NCI-H2227 (cell line): ENCODE measurements around the gene SMYD4.
"Not testable (repeated sequence)": the region's sequence is repeated elsewhere in the genome, so short reads cannot be mapped to it uniquely, and the experiment has no call there.

ENCODE experiments used
- DNase-seq: peaks from one replicate; lab custom pipeline; 2025; ENCODE audit not compliant: unreplicated experiment; lab: John Stamatoyannopoulos, UW

The SMYD4 gene, protein sequence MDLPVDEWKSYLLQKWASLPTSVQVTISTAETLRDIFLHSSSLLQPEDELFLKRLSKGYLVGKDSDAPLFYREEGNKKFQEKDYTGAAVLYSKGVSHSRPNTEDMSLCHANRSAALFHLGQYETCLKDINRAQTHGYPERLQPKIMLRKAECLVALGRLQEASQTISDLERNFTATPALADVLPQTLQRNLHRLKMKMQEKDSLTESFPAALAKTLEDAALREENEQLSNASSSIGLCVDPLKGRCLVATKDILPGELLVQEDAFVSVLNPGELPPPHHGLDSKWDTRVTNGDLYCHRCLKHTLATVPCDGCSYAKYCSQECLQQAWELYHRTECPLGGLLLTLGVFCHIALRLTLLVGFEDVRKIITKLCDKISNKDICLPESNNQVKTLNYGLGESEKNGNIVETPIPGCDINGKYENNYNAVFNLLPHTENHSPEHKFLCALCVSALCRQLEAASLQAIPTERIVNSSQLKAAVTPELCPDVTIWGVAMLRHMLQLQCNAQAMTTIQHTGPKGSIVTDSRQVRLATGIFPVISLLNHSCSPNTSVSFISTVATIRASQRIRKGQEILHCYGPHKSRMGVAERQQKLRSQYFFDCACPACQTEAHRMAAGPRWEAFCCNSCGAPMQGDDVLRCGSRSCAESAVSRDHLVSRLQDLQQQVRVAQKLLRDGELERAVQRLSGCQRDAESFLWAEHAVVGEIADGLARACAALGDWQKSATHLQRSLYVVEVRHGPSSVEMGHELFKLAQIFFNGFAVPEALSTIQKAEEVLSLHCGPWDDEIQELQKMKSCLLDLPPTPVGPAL

DNA sequence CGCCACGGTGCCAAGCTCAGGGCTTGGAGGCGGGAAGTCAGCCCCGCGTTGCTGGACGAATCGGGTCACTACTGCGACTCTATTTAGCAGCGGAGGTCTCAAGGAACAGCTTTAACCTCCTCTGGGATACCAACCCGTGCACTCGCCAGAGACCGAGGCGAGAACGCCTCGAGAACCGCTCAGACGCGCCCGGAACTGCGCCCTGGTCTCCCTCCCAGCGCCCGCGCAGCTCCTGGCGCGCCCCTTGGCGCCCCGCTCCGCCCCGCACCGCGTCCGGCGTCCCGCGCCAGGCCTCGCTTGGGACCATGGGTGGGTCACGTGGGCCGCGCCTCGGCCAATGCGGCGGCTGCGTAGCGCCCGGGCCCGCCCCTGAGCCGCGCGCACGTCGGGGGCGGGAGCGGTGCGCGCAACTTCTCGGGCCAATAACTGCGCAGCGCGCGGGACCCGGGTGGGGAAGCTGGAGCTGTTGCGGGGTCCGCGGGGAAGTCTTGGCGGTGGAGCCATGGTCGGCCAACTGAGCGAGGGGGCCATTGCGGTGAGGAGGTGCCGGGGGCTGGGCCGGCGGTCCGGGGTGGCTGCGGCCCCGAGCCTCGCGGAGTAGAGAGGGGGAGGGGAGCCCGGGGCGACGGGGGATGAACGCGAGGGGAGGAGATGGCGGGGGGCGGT is at the start of gene SMYD4, which contains the start of gene RPA1:
Gene SMYD4 (minus strand): TSS at position 311 of the 666 bp plus-strand sequence. CDS start 1,908 bp downstream, outside the sequence.
Gene RPA1 (plus strand): TSS at position 414 of the 666 bp plus-strand sequence. CDS start 89 bp downstream, at position 503.
- DNase-seq = peak; percentile 90

DNA sequence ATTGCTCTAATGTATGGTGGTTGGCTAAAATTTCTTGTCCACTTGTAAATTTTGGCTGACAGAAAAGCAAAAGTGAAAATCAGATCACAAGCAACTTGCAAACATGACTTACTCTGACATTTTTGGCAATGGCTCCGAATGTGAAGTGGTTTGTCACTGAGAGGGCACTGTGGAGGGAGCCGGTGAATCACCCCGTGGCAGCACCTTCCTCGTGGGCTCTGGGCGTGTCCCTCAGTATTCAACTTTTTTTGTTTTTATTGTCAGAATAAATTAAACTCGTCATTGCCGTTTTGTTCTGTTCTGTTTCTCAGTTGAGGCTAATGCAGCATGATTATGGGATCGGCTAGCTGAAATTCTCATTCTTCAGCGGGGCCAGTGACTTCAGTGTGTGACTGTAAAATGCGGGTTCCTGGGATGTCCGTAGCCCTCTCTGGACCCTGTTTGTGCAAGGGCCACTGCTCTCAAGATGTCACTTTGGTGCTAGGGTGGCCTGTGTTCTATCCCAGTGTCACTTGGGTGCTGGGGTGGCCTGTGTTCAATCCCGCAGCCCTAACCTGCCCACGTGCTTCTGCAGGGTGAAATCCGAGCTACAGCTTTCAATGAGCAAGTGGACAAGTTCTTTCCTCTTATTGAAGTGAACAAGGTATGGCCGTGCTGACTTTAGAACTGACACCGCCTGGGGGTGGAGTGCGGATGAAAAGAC is 48.9 kb upstream of the SMYD4 start:
- no peak for DNase-seq

DNA sequence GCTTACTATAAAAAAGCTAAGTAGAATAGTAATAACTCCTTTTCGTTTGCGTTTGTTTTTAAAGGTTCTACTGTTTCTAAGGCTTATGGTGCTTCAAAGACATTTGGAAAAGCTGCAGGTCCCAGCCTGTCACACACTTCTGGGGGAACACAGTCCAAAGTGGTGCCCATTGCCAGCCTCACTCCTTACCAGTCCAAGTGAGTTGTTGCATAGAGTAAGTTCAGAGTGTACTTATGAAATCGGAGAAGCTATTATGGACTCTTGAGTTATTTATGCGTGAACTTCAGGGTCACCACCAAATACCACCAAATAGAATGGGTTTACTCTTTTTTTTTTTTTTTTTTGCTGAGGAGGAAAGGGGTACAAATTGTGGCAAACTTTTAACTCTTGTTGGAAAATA is 45.9 kb upstream of the SMYD4 start:
- DNase-seq = no peak

DNA sequence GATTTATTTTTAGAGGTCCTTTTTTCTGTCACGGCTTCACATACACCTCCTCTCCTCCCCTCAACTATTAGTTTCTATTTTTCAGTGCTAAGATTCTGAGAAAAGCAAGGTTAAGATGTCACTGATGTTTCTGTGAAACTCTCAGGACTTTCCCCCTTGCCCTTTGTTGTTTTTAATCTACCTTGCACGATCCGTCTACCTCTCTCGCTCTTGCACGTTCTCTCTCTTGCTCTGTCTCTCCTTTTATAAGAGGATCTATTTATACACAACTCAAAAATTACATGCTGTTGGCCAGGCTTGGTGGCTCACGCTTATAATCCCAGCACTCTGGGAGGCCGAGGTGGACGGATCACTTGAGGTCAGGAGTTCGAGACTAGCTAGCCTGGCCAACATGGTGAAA is 43.7 kb upstream of the SMYD4 start:
- no peak for DNase-seq

DNA sequence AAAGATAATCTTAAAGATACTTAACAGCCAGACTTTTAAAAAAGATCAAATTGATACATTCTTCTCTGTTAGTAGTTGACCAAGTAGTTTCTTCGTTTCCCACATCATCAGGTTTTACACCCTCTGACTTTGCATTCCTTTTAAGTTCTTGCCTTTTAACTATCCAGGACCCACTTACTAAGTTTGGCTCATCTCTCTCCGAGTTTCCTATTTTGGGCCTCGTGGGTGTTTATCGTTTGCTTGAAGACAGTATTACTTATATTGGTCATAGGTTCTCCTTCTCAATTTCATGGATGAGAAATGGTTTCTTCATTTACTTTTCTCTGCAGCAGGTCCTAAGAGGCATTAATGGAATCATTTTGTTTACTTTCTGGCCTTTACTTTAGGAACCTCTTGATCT is 43.3 kb upstream of the SMYD4 start:
- DNase-seq = no peak

DNA sequence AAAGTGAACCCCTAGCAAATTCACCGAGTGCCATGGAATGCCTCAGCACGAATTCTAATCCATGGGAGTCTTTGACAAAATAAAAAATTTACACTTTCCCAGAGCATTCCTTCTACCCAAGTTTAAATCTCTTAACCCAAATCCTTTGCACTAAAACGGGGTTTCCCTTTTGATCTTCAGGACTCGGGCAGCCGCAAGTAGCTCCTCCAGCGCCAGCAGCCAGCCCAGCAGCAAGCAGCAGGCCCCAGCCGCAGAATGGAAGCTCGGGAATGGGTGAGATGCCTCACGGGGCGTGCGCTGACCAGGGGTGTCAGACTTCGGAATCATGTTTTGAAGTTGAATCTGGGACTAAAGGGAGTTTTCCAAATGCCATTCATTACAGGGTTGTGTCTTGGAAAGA is 42.6 kb upstream of the SMYD4 start:
- DNase-seq = no peak

DNA sequence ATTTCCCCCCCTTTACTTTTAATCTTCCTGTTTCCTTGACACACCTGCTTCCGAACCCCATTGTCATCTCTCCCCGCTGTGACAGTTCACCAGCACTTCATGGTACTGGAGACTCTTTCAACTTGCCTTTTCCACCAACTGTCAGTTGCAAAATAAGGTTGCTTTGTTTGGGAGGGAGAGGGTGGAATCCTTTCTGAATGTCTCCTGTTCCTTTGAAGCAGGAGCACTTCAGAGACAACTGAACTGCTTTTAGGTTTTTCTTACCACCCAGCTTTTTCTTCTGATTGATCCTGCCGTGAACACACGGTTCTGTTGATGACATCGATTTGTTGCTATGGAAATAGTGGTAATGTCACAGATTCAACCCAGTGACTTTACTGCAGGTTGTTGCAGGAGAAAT is 42.1 kb upstream of the SMYD4 start:
- DNase-seq = no peak

DNA sequence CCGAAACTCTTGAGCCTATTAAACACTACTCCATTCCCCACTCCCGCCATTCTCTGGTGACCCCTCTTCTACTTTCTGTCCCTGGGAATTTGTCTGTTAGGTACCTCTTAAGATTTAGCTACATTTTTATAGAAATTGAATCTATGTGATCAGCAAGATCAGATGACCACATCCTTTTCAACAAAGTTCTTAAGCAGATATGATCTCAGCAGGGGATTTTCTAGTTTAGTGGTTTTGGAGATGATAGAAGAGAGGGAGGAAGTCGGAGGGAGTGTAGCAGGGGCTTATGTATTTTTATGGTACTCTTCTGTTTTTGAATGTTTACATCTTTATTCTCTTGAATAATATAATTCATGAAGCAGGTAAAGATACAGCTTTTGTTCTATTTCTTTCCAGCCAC is 40.9 kb upstream of the SMYD4 start:
- DNase-seq = no peak

DNA sequence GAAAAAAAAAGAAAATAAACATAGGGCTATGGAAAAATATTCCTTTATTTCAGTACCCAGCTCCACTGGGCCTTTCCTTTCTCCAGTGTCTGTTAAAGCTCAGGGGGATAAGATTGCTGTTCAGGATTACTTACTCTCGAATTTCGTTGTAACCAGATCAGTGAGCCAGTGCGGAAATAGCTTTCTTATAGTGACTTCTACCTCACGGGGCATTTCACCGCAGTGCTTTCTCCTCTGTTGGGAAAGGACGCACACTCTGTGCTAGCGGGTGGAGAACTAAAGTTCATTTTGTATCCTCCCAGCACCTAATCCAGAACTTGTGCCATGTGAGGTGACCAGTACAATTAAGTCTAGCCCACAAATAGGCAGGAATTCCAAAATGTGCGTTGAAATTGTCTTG is 38.4 kb upstream of the SMYD4 start:
- DNase-seq = no peak

DNA sequence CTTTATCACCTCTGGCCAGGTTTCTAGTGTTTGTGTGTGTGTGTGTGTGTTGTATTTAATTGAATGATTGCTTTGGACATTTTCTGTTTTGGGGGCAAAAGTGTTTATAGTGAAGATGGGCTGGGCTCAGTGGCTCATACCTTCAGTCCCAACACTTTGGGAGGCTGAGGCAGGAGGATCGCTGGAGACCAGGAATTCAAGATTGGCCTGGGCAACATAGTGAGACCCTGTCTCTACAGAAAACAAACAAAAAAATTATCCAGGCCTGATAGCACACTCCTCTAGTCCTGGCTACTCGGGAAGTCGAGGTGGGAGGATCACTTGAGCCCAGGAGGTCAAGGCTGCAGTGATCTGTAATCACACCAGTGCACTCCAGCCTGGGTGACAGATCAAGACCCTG is 37.6 kb upstream of the SMYD4 start:
- DNase-seq = no peak

DNA sequence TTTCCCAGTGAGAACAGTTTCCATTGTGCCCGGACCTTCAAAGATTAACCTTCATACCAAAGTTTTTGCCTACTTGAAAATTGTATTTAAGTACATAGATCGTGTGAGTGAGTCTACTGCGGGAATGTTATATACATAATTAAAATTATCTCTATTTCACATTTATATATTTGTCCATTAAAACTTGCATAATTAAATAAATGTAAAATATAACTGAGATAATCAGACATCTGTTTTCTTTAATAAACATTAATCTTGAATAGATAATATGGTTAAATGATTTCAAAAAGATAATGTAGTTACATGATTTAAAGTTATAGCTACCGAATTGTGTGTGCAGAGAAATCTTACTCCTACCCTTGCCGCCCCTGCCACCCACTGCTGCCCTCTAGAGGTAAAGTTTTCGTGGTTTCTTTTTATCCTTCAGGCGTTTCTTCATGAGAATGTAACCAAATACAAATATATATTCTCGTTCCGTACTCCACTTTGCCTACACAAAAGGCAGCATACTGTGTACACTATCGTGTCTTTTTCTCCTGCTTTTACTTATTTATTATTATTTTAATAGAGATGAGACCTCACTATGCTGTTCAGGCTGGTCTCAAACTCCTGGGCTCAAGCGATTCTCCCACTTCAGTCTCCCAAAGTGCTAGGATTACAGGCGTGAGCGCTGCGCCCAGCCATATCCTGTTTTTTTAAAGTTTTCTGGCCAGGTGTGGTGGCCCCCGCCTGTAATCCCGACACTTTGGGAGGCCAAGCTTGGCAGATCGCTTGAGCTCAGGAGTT is 35.7 kb upstream of the SMYD4 start:
- DNase-seq = peak; percentile 27

DNA sequence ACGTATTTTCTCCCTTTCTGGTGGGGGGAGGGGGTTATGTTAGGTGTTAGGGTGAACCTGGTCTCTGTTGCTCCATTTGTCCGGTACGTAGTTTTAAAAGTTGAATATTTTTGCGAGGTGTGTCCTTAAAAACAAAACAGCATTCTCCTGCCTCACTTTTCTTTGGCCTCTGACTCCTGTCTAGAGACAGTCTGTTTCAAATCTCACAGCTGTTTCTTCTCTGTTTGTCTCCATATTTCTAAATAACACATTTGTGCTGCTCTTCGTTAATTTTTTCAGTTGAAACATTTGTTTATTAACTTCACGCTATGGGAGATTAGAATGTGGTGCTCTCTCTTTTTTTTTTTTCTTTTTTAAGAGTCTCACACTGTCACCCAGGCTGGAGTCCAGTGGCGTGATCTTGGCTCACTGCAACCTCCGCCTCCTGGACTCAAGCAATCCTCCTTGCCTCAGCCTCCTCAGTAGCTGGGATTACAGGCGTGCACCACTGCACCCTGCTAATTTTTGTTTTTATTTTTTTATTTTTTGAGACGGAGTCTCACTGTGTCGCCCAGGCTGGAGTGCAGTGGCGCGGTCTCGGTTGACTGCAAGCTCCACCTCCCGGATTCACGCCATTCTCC is 31.8 kb upstream of the SMYD4 start:
- no peak for DNase-seq

DNA sequence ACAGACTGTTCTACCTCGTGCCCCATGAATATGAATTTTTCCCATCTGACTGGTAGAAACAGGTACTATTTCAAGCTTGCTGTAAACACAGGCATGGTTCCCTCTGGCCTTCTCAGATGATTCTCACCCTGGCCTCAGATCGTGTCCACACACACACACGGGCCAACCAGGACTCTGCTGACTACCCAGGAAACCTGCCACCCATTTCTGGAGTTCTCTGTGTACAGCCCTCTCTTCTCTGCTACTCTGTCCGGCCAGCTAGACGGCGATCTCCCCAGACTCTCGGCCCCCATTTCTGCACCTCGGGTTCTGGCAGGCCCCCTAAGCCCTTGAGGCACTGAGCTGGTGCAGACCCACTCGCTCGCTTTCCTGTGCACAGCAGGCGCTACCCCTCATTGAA is 31.3 kb upstream of the SMYD4 start:
- no peak for DNase-seq

DNA sequence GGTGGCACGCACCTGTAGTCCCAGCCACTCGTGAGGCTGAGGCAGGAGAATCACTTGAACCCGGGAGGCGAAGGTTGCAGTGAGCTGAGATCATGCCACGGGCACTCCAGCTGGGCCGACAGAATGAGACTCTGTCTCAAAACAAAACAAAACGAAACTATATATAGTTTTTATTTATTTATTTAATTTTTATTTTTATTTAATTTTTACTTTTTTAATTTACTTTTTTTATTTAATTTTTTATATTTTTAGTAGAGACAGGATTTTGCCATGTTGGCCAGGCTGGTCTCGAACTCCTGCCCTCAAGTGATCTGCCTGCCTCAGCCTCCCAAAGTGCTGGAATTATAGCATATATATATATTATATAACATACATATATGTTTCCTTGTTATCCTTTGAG is 26.8 kb upstream of the SMYD4 start:
- DNase-seq = not testable (repeated sequence)

DNA sequence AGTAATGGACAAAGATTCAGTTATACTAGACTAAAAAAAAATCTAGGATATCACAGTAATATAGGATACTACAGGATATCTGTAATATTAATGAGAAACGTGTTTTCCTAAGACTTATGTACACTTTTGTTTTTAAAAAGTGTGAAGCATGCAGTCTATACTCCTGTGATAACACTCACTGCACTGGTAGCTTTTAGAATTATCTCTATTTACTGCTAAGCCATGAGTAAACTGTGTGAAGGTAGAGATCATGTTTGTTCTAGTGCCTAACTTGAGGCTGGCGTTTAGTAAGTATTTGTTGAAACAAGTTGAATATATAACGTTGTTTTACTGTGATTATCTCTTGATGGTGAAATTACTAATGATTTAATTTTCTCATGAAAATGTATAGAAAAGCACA is 24.0 kb upstream of the SMYD4 start:
- no peak for DNase-seq

DNA sequence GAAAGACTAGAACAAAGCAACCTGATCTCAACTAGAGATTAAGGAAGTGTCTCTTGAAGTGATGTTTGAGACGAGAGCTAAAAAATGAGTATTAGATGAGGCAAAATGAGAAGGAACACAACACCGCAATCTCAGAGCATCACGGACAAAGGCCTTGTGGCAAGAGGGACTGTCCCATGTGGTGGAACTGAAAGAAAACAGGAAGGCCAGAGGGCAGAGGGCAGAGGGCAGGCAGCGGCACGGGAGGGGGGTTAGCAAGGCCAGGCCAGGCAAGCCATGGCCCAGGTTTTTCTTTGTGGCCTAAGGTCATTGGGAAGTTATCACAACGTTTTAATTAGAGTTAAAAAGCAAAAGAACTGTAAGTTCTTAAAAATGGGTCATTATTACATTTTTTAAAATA is 22.6 kb upstream of the SMYD4 start:
- DNase-seq = no peak

DNA sequence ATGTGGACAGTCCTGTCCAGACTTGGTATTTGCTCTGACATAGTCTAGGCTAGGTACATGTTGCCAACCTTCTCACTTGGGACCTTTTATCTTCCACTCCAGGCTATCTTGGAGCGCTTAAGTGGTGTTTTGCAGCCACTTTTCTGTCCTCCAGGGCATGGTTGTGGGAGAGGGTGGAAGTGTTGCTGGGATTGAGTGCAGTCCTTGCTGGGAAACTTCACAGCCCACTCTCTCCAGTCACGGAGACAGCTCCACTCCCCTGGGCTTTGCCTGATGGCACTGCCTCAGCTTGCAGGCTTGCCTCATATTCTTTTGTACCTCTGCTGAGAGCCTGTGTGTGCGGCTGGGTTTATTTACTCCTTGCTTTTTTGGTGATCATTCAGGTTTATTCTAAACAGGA is 17.5 kb upstream of the SMYD4 start:
- no peak for DNase-seq

DNA sequence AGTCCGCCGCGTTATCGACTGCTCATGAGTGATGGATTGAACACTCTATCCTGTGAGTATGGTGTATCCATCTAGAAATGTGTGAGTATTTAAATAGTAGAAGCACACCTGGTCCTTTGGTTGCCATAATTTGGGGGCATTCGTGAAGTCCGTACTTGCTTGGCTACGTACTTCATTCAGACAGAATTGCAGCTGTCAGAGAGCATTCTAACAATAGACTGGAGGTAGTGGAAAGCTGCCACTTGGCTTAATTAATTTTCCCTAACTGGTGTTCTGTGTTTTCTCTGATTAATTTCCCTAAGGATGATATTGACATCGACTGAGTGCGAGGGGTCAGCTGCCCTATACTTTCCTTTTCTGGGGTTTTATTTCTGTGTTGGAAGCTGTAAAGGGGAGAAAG is 14.2 kb upstream of the SMYD4 start:
- DNase-seq = no peak

DNA sequence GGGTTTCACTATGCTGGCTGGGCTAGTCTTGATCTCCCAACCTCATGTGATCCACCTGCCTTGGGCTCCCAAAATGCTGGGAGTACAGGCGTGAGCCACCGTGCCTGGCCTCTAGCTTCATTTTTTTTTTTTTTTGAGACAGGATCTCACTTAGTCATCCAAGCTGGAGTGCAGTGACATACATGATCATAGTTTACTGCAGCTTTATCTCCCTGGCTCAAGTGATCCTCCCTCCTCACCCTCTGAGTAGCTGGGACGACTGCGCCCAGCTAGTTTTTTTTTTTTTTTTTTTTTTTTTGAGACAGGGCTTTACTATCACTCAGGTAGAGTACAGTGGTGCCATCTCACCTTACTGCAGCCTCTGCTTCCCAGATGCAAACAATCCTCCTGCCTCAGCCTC is 9.8 kb upstream of the SMYD4 start:
- DNase-seq = no peak
